Endothelial cell of coronary artery (primary cell): ENCODE measurements around the gene C2orf76. TPM values are rescaled to one million over a fixed set of nuclear protein-coding genes. Genes with fewer than 3 reads are reported as not detected.

Source experiments
- total RNA-seq: library from RNA; depleted of rRNA; stranded (reverse); fragments of >200 nt; gene quantifications from 2 replicates; pipeline ENCODE4 v1.2.3, GENCODE V29; 2014

The C2orf76 gene
- 8.2 and 9.3 TPM in 2 replicates for total RNA-seq

DNA sequence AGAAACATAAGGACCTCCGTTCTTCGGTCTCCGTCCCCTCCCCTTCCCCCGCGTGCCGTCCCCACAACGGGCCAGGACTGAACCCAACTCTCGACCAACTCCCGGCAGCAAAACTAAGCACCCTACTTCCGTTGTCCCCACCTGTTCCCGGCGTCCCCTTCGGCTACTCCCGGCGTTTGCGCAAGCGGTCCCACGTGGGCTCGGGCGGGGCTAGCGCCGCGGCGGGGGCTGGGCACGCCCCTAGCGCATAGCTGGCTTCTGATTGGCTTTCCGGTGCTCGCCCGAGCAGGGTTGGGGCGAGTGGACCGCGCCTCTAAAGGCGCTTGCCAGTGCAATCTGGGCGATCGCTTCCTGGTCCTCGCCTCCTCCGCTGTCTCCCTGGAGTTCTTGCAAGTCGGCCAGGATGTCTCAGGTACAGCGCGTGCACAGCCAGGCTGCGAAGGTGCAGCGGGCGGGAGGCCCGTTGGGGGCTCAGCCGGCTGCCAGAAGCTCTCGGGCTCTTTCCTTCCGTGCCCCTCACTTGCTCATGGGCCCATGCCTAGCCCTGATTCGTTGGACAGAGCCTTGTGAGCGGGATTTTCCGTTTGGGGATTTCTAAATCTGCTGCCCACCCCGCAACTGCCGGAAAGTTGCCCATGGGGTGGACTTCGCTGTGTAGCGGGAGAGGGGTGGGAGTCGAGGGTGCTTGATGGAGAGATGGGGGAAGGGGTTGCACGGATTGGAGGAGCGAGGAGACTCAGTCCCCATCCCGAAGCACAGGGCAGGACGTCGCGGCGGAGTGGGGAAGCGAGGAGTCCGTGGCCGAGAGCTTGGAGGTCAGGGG lies at the start of gene C2orf76, which contains the start of gene DBI:
Gene C2orf76 (minus strand): TSS at position 186 of the 823 bp plus-strand sequence. CDS start 26,875 bp downstream, outside the sequence.
Gene DBI (plus strand): TSS at position 329 of the 823 bp plus-strand sequence. CDS start 75 bp downstream, at position 404.

Other genes with a start within 250 kb of the C2orf76 start
- not detected in 2 replicates for gene C1QL2, start 208.1 kb downstream of the C2orf76 start, total RNA-seq
- 2.4 and 13.3 TPM in 2 replicates for gene STEAP3, start 143.0 kb downstream of the C2orf76 start, total RNA-seq
- gene DBI, start 143 bp upstream of the C2orf76 start, total RNA-seq: 77.4 and 83.5 TPM in 2 replicates
- 0.94 and 1.3 TPM in 2 replicates for gene TMEM37, start 65.0 kb upstream of the C2orf76 start, total RNA-seq
- gene SCTR, start 157.6 kb upstream of the C2orf76 start, total RNA-seq: not detected in 2 replicates
- 0.19 TPM in 1 of 2 replicates, not detected in the other for gene CFAP221, start 177.6 kb upstream of the C2orf76 start, total RNA-seq